GM19035 (cell line): ENCODE results near the gene GLS2.
"Not testable (repeated sequence)": the region's sequence is repeated elsewhere in the genome, so short reads cannot be mapped to it uniquely, and the experiment has no call there.

Experiments used
- ATAC-seq: cut with Tn5 transposase; IDR thresholded peaks from one replicate; pipeline ENCODE4 v1.9.1; 2021; ENCODE audit not compliant: unreplicated experiment

Gene GLS2

DNA sequence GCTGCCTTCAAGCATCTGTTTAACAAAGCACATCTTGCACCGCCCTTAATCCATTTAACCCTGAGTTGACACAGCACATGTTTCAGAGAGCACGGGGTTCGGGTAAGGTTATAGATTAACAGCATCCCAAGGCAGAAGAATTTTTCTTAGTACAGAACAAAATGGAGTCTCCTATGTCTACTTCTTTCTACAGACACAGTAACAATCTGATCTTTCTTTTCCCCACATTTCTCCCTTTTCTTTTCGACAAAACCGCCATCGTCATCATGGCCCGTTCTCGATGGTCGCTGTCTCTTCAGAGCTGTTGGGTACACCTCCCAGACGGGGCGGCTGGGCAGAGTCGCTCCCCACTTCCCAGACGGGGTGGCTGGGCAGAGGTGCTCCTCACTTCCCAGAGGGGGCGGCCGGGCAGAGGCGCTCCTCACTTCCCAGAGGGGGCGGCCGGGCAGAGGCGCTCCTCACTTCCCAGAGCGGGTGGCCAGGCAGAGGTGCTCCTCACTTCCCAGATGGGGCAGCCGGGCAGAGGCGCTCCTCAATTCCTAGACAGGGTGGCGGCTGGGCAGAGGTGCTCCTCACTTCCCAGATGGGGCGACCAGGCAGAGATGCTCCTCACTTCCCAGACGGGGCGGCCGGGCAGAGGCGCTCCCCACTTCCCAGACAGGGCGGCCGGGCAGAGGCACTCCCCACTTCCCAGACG, 5.6 kb upstream of the GLS2 start:
- not testable (repeated sequence) for ATAC-seq

DNA sequence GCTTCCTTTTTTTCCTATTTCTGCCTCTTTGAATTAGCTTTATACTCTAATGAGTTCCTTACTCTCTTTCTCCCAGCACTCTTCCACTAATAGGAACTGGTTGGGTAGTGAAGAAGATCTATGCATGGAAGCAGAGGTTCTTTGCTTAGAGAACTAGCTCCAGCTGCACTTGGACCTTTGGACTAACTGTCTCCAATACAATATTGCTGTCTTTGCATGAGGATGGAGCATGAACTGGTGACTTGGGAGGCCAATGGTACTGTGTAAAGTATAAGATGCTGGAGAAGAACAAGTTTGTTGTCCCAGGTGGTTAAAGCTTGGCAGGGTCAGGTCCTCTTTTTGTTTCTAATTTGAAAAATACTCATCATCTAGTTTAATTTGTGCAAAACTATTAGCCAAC, 2.4 kb upstream of the GLS2 start:
- no peak for ATAC-seq

DNA sequence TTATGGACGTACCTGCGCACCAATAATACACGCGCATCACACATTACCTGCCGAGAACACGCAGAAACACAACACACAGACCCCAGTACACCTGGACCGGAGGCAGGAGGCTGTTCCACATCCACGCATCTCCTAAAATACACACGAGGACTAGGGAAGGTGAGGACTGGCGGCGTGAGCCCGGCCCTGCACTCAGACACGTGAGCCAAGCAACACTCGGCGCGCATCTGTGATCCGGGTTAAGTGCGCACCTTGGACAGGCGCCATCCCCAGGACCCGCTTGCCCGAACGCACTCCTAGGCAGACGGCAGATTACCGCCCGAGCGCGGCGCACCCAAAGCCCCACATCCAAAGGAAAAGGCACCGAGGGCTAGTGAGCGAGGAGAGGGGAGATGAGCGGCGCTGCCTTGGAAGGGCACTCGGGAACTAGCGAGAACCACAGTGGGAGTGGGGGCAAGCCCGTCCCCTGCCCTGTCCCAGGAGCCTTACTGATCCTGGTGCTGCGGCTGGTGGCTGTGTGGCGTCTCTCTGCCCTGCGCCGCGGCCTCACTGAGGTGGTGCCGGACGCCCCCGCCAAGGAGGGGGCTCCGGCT, 417 bp downstream of the GLS2 start:
- ATAC-seq = peak; percentile 22

DNA sequence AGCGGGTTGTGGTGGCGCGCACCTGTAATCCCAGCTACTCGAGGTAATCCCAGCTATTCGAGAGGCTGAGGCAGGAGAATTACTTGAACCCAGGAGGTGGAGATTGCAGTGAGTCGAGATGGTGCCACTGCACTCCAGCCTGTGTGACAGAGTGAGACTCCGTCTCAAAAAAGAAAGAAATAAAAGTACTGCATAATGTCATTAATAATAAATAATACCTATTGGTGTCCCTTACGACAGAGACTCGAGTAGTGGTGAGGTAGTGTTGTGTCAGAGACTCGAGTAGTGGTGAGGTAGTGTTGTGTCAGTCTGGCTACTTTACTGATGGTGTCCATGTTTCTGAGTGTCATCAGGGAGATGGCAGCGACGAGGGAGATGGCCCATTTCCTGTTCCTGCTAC, 1.3 kb downstream of the GLS2 start:
- no peak for ATAC-seq

DNA sequence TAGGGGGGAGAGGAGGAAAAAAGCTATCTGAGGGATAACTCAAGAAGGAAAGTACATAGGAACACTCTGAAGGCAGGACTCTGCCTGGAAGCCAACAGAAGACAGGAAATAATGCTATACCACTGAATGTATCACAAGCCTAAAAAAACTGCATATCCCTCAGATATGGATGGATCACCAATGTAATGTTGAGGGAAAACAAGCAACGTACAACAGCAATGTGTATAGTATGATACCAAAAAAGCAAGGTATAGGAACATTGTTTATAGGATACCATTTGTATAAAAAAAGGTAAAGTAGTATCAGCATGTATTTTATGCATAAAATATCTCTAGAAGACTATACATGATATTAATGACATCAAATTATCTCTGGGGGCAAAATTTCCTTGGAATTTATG, 3.4 kb downstream of the GLS2 start:
- ATAC-seq = no peak

DNA sequence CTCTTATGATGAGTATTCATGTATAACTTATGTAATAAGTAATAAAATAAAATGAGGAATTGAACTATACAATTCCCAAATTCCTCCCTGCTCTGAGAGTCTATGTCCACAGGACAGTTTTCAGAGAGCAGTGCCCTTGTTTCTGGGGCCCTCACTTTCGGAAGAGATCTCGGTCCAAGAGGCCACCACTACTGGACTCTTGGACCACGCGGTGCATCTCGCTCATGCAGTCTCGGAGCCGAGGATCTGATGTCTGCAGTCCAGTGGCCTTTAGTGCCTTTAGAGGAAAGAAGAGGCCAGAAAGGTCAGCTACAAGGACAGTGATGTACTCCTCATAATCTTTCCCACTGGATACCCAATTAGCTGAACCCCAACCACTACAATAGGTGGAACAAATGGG, 8.3 kb downstream of the GLS2 start:
- ATAC-seq = no peak

DNA sequence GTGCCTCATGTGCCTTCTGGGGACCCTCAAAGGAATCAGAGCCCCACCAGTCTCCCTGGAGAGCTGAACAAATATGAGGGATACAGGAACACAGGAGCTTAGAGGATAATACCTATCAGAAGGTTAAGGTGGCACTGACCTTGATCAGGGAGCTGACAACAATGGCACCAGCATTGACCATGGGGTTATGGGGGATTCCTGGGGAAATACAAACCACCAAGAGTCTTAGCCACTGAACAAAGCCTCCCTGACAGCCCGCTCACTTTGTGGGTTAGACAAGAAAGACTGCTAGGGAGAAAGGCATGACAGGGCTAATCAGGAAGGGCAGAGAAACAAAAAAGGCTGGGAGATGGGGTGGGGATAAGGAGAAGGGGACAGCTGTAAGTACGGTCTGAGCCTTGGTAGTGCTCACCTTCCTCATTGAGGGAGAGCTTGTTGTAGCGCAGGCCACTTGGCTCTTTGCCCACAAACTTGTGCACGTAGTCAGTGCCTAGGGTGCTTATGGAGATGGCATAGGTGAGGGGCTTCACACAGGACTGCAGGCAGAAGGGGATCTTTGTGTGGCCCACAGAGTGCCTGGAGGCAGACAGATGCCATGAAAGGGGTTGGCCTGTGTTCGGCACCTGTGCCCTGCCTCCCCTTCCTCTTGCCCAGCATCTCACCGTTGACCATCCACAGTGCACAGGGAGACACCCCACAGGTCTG, 10.3 kb downstream of the GLS2 start:
- no peak for ATAC-seq

DNA sequence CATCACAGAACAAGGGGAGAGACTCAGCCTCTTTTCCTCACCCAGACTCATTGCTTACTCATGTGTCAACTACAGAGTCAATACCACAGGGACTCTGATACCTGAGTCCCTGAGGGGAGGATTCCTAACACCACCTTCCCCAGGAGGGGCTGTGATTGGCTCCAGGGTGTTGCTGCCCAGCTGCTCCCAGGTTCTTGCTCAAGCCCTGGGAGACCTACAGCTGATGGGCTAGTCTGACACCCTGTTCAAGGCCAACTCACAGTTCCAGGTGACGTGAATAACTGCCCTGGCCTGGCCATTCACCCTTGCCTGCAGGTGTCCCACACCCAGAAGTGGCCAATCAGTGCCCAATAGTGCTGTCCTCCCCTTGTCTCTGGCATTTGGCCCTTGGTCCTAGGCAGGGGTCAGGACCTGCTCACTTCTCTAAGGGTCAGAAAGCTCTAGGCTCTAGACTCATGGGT, 11.0 kb downstream of the GLS2 start:
- no peak for ATAC-seq

DNA sequence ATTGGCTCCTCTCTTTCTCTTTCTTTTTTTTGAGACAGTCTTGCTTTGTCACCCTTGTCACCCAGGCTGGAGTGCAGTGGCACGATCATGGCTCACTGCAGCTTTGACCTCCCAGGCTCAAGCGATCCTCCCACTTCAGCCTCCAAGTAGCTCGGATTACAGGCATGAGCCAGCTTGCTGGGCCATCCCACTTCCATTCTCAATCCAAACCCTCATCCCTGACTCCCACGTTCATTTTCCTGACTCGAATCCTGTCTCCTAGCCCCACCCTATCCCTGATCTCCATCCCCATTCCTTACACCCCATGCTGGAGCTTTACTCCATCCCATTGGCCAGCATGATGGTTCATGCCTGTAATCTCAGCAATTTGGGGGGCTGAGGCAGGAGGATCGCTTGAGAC, 11.8 kb downstream of the GLS2 start:
- ATAC-seq = no peak

DNA sequence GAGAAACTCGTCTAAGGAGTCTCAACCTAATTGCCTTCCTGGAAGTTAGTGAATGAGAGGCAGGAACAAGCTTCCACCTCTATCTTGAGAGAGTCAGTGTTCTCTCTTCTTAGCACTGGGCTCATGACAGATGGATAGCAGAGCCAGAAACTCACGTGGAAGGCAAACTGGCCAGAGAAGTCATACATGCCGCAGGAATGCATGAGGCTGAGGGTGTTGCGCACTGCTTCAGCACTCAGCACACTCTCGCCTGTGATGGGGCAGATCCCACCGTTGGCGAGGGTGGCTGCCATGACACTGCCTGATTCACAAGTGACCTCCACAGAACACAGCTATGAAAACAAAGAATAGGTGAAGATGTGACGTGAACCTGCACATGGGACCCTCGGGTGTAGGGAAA, 13.6 kb downstream of the GLS2 start:
- no peak for ATAC-seq

DNA sequence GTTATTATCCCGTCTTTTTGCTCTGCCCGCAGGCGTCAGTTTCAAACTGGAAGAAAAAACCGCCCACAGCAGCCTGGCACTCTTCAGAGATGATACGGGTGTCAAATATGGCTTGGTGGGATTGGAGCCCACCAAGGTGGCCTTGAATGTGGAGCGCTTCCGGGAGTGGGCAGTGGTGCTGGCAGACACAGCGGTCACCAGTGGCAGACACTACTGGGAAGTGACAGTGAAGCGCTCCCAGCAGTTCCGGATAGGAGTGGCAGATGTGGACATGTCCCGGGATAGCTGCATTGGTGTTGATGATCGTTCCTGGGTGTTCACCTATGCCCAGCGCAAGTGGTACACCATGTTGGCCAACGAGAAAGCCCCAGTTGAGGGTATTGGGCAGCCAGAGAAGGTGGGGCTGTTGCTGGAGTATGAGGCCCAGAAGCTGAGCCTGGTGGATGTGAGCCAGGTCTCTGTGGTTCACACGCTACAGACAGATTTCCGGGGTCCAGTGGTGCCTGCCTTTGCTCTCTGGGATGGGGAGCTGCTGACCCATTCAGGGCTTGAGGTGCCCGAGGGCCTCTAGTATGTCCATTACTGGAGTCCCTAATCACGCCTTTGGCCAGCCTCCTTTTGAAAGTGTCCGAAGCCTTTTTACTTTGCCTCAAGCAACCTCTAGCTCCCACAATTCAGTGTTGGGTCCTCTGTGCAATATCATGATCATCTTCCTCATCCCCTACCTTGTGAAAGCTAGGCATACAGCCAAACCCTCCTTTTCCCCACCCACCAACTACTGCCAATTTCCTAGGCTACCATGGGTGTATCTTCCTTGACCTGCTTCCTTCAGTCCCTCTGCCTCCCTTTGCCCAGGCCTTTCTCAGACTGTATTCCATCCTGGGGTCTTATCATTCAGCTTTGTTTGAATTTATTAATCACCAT, 18.7 kb downstream of the GLS2 start:
- no peak for ATAC-seq

DNA sequence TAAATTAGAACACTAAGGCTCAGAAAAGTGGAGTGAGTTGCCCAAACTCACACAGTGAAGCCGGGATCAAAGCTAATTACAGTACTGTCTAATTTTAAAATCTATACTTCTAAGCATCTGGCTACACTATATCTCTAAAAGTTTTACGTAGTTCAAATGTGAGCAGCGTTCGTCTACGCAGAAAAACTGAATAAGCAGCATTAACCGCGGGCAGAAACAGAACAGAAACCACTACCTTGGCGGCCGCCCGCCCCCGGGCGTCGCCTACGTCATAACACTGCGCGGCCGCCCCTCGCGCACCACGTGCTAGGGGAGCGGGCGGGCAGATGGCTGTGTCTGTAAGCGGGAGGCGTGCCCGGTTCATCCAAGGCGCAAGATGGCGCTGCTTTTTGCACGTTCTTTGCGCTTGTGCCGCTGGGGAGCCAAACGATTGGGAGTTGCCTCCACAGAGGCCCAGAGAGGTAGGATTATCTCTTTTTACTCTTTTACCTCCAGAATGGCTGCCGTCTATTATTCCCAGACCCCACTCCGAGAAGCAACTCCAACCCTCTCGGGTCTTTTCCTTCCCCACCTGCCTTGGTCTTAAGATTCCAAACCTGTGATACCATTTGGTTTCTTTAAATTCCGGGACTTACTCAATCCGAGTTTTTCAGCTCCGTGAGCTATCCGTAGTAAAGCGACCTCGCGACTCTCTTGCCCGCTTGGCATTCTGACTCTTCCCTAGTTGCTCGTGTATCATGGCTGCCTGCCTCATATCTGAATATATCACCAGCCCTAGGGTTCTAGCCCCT, 19.6 kb downstream of the GLS2 start, which contains the start of gene SPRYD4:
Gene SPRYD4, plus strand, starts transcription at position 363 of the 791 bp plus-strand sequence. Its CDS starts 14 bp downstream, at position 377.
- peak; percentile 90 for ATAC-seq

DNA sequence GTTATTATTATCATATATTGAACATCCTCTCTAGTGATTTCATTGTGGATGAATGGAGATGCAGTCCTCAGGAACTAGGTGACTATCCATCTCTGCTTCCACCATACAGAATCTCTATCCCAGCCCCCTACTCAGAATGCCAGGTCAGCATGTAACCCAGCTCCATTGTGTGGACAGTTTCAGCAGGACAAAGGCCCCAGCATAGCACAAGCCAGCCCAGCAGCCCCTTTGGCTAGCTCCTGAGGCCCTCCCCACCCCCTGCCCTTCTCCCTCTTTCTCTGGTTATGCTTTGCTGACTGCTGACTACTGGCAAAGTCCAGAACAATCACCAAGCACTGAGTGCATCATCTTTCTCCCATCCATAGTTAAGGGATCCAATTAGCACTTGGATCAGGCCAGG, 25.4 kb downstream of the GLS2 start:
- ATAC-seq = no peak

DNA sequence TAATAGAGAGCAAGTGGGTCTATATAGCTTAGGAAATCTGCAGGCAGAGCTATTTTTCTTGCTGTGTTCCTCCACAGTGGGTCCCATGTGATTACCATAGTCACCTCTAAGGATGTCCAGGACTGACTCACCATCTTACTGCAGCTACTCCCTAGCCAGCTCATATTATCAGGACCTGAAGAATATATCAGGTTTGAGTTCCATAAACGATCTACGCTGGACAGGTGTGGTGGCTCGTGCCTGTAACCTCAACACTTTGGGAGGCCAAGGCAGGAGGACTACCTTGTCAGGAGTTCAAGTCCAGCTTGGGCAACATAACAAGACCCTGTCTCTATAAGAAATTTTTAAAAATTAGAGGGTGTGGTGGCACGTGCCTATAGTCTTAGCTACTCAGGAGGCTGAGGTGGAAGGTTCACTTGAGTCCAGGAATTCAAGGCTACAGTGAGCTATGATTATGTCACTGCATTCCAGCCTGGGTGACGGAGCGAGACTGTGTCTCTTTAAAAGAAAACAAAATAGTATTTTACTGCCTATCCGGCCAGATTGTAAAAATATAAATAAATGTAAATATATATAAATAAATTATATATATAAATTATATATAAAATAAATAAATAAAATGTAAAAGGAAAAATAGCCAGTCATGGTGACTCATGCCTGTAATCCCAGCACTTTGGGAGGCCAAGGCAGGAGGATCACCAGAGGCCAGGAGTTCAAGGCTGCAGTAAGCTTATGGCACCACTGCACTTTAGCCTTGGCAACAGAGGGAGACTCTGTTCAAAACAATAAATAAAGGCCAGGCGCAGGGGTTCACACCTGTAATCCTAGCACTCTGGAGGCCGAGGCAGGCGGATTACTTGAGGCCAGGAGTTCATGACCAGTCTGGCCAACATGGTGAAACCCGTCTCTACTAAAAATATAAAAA, 26.5 kb downstream of the GLS2 start:
- no peak for ATAC-seq

DNA sequence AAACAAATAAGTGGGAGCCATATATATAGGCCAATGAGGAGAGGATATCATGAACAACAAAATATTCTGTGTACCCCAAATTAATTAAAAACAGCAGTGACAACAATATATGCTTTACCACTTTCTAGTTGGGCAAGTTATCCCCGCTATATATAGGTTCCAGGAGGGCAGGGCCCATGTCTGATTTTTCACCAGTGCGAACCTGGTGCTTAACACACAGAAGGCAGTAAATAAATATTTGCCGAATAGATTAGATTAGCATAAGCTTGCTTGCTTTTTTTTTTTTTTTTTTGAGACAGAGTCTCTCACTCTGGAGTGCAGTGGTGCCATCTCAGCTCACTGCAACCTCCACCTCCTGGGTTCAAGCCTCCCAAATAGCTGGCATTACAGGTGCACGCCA, 30.1 kb downstream of the GLS2 start:
- ATAC-seq = no peak

DNA sequence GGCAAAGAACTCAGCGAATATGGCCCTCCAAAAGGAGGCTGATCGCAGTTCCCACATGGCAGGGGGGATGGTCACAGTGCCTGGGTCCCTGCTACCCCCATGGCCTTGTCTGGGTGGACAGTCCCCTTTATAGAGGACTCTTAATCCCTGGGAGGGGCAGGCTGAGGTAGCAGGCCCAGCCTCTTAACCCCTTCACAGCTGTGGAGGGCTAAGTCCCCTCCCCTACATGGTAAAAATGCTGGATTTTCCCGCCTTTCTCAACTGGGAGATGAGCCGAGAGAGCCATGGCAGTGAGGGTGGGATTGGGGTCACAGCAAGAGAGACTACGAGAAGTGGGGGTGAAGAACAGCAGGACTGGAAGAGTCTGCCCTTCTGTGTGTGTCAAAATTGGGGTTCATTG, 33.4 kb downstream of the GLS2 start, which contains the start of gene MIP:
Gene MIP, minus strand, starts transcription at position 101 of the 400 bp plus-strand sequence. Its CDS starts 44 bp downstream, at position 57.
- ATAC-seq = no peak

DNA sequence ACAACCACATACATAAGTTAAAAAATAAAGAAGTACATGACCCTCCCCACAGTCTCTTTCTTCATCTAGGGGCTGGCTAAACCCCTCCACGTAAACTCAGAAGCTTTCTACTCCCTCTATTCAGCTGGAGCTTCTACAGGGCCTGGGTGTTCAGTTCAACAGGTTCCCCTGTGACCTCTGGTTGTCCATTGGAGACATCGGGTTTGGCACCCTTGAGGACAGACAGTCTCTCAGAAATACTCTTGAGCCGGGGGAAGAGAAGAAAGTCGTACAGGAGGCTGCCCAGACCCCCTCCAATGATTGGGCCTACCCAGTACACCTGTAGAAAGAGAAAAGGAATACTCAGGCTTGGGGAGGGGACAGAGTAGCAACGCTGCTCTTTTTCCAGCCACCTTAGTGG, 36.8 kb downstream of the GLS2 start:
- ATAC-seq = no peak

DNA sequence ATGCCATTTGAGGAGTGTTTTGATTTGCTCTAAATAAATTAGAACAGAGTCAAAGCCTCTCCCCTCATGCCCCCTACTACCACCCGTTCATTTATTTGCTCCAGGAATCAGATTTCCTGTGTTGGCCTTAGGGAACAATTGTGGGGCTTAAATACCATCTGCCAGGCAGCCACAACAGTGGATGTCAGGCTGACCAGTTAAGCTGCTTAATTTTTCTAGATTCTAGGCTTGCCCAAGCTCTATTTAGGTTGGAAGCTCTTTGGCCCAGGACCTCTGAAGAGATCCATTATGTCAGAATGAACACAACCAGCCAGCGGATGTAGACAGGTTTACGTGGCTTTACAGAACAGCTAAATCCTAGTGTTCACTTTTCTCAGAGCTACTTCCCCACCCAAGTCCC, 37.7 kb downstream of the GLS2 start:
- ATAC-seq = no peak

DNA sequence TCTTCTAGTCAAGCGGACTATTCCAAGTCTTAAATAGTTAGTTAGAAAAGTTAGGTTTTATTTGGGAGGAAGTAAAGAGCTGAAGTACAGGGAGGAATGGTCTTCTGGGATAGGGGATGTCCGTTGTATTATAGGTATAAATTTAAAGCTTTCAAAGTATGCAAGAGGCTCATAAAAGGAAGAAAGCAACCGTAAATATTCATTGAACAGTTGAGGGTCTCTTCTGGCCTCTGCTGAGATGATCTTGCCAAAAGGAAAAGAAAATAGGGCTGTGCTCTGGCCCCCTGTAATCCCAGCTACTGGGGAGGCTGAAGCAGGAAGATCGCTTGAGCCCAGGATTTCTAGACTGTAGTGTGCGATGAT, 38.4 kb downstream of the GLS2 start:
- ATAC-seq = no peak
